IPS-NIHi11 (cell line): ENCODE results near the gene KCNH5.

Source experiments
- DNase-seq: peaks from one replicate; pipeline ENCODE4 v3.0.0; 2012; ENCODE audit warnings: mixed read lengths, low spot score

Gene KCNH5

DNA sequence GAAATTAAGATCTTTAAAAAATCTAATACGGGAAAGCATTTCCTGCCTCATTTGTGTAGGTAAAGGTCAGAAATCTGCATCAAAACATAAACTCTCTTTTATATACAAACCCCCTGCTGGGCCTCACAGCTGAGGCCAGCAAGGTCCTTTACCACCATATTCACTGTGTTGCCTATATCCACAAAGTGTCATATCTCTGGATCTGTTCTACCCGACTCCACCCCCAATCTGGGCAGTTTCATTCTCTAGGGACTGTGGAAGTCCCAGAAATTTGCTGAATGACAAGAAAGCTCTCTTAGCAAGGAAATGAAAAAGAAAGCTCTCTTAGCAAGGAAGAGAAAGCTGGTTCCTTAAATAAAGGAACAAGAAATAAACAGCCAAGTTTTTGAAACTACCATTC, 301.7 kb downstream of the KCNH5 start:
- peak; percentile 10 for DNase-seq

- no peak for DNase-seq
These were observed 302.1 kb downstream of the KCNH5 start for GRCh38 chr14:62743118-62743517.

DNA sequence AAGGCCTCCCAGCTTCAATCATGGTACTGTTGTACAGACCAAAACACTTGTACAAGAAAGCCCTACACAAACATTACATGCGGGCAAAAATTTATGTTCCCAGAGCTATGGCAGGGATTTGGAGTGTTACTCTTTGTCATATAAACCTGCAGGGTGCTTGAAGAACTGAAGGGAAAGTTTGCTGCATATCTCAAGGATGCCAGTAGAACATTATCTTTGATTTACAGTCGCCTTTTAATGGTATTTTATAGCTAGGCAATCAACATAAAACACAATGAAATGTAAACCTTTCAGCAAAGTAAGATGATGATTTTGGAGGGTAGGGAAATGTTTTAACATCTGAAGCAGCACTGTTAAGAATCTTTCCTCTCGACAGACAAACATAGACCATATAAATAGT, 305.6 kb downstream of the KCNH5 start:
- DNase-seq = no peak

GRCh38 chr14:62736048-62737043, 308.9 kb downstream of the KCNH5 start:
- no peak for DNase-seq

GRCh38 chr14:62734831-62735230, 310.4 kb downstream of the KCNH5 start:
- no peak for DNase-seq

DNA sequence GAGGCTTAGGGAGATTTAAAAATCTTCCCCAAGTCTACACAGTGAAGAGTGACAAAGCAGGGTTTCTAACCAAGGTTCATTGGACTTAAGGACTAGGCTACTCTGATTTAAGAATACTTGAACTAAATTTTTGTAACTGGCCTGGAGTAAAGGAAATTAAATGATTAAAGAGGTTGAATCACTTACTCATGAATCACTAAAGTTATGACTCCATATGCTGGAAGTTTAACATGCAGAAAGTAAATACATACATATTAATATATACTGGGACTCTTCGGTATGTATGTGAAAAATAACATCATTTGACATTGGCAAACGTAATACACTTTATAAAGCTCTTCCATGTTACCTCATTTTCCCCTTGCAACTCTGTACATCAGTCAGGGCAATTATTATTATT, 322.9 kb downstream of the KCNH5 start:
- no peak for DNase-seq

GRCh38 chr14:62718629-62719028, 326.6 kb downstream of the KCNH5 start:
- DNase-seq = no peak

DNA sequence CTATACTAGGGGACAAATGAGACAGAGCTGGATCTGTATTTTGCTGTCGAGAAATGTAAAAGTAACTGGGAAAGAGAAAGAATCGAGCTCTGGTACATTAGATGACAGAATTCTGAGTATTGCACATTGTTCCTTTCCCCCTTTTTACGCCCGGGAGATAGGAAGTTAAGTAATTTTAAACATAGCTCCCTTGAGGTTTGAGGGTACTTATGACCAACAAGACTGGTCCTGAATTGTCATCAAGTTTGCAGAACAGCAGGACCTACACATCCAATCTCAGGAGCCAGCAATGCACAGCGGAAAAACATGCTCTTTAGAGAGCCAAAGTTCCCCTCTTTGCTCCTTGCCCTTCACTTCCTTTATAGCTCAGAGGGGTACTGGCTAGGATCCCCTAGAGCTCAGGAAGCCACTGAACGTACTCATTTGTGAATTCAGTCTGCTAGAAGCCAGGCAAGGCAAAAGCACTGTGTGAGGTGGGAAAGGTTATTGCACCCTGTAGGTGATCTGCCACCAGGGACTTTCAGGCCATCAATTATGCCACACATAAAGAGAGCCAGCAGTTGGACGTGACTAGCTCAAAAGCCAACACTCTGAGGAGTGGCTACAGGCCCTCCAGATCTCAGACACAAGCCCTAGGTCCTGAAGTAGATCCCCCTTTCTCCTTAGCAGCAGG, 333.8 kb downstream of the KCNH5 start:
- no peak for DNase-seq

DNA sequence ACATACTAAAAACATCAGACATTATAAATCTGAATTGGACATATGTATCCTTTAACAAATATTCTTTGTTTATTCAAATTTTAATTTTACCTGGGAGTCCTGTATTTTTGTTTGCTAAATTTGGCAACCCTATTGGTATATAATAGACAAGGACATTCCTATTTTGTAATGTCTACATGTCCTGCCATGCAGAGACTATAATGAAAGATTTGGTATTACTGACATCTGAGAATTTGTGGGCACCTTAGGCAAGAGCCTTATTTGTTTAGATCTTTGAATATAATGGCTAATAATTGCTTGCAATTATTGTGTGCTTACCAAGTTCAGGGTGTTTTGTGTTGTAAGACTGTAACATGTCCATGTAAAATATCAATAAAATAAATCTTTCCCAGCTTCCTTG, 334.4 kb downstream of the KCNH5 start:
- DNase-seq = no peak

DNA sequence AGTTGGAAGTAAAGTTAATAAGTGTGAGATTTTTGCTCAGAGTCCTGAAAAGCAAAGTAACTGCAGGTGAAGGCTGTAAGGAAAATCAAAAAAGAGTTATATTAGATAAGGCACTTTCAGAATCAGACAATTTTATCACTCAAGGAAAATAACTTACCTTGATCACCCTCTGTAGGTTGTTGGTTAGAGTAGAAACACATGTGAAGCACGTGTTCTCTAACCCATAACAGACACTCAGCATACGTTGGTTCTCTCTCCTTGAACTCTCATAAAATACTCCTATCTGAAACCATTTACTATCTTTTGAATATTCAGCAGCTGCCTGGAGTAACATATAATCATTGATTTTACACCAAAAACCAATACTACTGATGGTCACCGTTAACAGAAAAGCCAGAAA, 335.5 kb downstream of the KCNH5 start:
- no peak for DNase-seq

DNA sequence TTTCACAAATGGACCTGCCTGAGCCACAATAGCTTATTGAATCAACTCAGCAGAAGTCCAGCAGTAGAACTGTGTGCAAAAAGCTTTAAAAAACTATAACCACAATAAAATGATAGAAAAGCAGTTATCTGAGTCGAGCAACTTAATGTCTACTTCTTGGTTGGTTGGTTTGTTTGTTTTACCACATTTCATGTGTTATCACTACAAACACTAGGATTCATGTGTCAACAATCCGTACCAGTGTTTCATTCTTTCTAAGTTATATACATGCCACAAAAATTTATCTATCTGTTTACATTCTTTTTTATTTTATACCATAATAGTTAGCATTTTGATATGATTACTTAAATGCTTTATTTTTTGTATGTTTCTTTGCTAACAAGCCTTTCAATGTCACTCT, 339.0 kb downstream of the KCNH5 start:
- DNase-seq = no peak

DNA sequence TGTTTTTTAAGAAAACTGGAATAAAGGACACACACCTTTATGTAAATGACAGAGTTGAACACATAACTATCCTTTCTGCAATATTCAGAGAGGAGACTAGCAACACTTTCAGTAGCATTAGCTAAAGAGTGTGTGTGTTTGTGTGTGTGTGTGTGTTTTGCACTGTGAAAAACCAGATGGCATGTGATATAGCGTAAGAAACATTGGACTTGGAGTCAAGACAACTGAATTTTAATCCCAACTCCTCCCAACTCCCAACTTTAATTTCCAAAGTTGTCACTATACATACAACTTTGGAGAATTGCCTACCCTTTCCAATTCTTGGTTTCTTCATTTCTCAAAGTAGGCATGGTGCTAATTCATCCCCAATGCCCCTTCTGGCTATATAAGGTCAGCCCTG, 347.8 kb downstream of the KCNH5 start:
- DNase-seq = no peak

GRCh38 chr14:62696929-62697328, 348.3 kb downstream of the KCNH5 start:
- DNase-seq = no peak

DNA sequence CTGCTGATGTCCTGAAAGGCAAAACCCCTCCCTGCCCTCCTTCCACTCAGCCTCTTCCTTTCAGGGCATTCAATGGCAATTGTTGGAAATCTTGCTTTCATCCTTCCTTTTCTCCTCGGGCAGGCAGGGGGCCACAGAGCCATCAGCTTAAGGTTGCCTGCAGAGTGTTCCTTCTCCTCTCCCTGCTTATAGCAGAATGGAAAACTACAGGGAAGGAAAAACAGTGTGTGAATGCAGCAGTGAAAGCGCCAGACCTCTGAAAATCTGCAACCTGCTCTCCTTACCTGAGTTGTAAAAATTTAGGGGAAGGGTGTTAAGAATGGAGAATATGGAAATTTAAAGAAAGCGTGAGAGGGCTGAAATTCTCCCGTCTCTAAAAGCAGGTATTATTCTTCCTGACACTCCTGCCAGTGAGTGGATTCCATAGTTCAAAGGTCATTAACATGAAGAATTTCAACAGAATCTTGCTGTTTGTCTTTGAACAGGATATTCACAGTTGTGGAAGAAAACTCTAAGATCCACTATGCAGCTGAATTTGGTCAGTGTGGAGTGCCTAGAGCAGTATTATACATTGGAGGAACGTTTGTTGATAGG, 348.8 kb downstream of the KCNH5 start:
- DNase-seq = peak; percentile 62

DNA sequence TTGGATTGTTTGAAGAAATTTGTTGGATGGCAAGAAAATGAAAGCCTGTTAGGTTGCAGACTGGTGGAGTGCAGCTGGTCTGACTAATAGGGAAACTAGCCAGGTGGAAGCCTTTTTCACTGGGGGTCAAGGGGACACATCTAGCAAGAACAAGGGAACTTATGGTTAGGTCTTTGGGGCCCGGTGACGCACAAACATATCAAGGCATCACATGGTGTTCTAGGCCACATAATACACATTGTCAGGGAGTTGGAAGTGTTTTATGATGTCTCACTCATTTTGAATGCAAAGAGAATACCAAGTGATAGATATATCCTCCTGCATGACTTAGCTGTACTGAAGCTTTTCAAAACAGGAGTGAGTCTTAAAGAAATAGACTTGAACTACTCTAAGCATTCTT, 351.2 kb downstream of the KCNH5 start:
- no peak for DNase-seq

GRCh38 chr14:62692490-62693106, 352.7 kb downstream of the KCNH5 start:
- no peak for DNase-seq

DNA sequence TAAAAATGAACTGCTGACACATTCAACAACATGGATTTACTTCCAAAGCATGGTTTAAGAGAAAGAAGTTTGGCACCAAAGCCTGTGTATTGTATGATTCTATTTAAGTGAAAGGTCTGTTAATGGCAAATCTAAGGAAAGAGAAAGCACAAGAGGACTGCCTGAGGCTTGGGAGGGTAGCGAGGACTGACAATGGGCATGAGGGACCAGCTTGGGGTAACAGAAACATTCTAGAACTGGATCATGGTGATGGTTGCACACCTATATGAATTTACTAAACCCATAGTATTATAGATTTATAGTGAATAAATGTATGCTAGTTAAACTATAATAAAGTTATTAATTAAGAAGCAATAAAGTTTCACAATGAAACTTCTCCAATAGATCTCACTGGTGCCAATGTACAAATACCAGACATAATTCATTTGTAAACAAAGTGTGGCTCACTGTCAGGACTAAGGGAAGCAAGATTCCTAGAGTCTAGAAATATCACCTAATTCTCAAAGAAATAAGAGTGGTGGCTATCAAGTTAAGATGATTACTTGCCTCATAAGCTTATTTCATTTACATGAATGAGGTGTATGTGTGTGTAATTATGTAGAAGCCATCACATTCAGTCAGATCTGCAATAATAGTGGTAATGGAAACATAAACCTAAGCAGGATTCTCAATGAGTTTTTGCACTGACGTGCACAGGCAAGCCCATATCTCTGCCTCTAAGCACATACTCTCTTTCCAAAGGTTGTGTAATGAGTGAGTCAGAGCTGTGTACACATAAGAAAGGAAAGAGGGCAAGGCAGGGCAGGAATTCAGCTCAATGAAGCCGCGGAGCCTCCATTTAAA, 353.4 kb downstream of the KCNH5 start:
- DNase-seq = no peak

DNA sequence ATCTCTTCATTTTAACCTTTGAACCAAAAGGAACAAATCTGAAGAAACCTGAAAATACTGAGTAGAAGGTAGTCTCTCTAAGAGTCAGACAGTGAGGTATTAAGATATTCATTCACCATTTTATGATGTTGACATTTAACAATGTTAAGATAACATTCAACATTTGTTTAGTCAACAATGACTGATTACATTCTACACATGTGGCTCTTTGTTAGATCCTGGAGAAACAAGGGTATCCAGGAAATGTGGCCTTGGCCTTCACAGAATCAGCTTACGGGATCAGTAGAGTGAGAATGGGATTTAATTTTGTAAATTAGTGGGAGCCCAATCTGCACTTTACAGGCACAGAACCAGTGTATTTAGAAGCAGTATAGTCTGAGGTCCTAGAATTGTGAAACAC, 355.5 kb downstream of the KCNH5 start:
- no peak for DNase-seq

DNA sequence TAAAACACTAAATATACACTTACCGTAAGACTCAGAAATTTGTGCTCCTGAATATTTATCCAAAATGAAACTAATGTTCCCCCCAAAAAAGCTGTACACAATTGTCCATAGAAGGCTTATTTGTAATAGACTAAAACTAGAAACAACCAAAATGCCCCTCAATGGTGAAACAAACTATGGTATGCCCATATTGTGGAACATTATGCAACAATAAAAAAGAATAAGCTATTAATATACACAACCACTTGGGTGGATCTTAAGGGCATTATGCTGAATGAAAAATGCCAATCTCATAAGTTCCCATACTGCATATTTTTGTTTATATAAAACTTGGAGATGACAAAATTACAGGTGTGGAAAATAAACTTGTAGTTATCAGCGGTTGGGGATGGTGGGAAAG, 357.4 kb downstream of the KCNH5 start:
- no peak for DNase-seq

GRCh38 chr14:62684376-62684775, 360.9 kb downstream of the KCNH5 start:
- DNase-seq = no peak

DNA sequence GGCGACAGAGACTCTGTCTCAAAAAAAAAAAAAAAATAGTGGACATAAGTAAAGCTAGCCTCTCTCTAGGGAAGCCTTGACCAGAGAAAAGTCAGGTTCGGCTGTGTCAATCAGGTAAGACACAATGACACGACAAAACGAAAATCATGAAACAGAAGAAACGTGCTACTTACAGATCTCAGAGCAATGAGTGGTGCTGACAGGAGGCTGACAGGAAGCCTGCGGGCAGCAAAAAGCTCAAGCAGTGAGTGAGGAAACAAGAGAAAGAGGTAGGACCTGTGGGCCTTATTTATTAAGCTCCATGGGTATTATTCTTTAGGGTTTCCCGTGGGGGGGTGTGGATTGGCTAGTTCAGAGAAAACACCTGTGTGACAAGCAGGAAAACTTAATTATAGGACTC, 363.1 kb downstream of the KCNH5 start:
- DNase-seq = no peak
